Renal cortex interstitium (tissue), 11 donors: ENCODE data around the gene PCSK9. TPM values are rescaled to one million over a fixed set of nuclear protein-coding genes. Genes with fewer than 3 reads are reported as not detected.

Source experiments
- DNase-seq, 11 donors: peaks; one replicate each; pipeline ENCODE4 v3.0.0-alpha.2; 2013; ENCODE audit warnings: low read depth in 9 of 11, low spot score in 4 of 11; ENCODE audit errors: extremely low read depth in 1 of 11
- polyA plus RNA-seq, 3 donors: library from polyadenylated mRNA; unstranded; fragments of 120-200 nt; gene quantifications; one replicate each; pipeline ENCODE4 v1.2.1, GENCODE V29; 2013; ENCODE audit not compliant: insufficient read length in 3 of 3

Gene PCSK9
- polyA plus RNA-seq, 3 donors, result 1.4 to 2.1 (median 2.1) TPM

DNA sequence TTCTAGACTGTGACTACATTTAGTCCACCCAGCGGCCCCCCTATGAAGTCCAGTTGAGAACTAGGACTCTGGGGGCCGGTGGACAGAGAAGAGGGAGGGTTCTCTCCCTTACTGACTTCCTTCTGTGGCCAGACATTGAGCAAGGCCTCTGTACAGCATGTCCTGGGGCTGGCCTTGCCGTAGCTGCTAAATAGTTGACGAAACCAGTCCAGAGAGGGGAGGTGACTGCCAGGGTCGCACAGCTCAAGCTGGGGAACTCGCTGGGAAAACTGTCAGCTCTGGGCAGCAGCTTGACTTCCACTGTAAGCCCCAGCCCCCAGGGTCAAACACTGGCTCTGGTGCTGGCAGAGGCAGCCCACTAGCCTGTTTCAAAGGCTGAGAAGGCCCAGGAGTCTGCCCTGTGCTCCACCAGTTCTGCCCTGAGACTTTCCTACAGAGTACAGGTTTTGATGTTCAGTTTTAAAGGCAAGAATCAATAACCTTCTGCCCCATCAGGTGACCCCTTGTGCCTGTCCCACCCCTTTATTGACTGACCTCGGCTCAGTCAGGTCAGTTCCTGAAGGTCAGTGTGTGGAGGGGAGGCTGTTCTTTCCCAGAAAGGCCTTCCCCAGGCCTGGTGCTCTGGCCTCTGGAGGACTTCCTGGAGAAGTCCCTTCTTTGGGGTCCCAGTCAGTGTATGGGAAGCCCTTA lies 14.1 kb downstream of the PCSK9 start:
- no peak for DNase-seq

DNA sequence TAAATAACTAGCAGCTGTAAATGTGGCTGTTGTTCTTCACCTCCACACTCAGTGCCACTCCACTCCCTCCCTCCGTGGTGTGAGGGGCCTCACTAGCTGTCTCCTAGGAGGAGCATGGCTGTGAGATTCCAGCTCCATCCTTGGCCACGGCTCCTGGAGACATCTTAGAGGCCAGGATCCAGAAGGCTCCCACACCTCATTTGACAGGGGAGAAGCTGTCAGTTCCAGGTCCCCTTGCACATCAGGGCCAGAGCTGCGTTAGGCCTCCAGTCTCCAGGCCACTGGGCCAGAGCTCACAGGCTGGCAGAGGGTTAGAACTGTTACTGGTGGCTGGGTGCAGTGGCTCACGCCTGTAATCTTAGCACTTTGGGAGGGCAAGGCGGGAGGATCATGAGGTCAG lies 15.0 kb downstream of the PCSK9 start:
- DNase-seq, result no peak

GRCh38 chr1:55055084-55055882 lies 15.9 kb downstream of the PCSK9 start:
- DNase-seq, result no peak

- DNase-seq, result no peak
These were observed 16.7 kb downstream of the PCSK9 start for GRCh38 chr1:55055951-55056631.

GRCh38 chr1:55056632-55056992 lies 17.3 kb downstream of the PCSK9 start:
- no peak for DNase-seq

- no peak for DNase-seq
These were observed 18.1 kb downstream of the PCSK9 start for GRCh38 chr1:55057270-55057955.

- DNase-seq, result no peak
These were observed 18.6 kb downstream of the PCSK9 start for GRCh38 chr1:55057956-55058298.

- no peak for DNase-seq
These were observed 20.2 kb downstream of the PCSK9 start for GRCh38 chr1:55059302-55060132.

DNA sequence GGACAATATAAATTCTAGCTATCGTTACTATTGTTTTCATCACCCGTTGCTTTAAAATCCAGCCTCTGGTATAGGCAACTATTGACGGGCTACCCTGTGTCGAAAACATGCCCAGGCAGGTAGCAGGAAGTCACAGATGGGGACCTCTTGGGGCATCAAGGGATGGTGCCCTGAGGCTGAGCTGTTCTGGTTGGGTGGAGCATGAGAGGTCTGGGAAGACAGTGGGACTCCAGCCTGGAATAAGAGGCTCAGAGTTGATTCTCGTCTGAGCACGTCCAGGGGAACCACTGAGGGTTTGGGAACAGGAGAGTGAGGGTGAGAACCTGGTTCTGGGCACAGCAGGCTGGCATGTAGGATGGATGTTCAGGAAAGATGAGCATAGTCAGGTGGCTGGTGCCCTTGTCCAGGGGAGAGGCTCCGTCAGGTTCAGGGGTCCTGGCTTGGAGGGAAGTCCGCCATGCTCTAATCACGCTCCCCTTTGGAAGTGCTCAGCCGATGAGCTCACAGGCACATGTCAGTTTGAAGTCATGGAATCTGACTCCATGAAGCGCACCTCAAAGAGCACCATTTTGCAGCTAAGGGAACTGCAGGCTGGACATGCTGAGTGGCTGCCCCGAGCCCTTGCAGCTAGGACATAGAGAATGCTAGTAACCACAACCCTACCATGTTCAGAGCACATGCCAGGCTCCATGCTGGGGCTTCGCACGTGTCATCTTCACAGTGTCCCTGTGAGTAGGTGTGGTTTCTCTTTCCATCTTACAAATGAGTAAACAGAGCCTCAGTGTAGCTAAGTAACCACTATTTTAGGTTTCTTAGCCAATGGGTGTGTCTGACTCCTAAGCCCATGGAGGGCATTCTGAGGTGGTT lies 21.0 kb downstream of the PCSK9 start:
- no peak for DNase-seq

DNA sequence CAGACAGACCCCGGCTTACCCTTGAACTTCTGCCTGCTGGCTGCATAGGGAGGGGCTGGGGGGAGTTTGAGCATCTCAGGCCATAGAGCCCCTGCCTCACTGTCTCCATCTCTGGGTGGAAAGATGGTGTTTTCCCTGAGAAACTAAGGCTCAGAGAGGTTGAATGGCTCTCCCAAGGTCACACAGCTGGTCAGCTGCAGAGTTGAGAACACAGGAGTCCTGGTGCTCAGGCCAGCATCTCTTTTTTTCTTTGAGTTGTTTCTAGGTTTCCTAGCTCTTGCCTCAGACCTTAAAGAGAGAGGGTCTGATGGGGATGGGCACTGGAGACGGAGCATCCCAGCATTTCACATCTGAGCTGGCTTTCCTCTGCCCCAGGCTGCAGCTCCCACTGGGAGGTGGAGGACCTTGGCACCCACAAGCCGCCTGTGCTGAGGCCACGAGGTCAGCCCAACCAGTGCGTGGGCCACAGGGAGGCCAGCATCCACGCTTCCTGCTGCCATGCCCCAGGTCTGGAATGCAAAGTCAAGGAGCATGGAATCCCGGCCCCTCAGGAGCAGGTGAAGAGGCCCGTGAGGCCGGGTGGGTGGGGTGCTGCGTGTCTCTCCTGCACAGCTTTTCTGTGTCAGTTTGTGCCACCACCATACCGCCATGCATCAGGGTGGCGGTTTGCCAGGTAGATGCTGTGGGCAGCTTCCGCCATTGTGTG lies 21.8 kb downstream of the PCSK9 start:
- DNase-seq, result no peak

GRCh38 chr1:55061706-55062321 lies 22.5 kb downstream of the PCSK9 start:
- DNase-seq, result no peak

DNA sequence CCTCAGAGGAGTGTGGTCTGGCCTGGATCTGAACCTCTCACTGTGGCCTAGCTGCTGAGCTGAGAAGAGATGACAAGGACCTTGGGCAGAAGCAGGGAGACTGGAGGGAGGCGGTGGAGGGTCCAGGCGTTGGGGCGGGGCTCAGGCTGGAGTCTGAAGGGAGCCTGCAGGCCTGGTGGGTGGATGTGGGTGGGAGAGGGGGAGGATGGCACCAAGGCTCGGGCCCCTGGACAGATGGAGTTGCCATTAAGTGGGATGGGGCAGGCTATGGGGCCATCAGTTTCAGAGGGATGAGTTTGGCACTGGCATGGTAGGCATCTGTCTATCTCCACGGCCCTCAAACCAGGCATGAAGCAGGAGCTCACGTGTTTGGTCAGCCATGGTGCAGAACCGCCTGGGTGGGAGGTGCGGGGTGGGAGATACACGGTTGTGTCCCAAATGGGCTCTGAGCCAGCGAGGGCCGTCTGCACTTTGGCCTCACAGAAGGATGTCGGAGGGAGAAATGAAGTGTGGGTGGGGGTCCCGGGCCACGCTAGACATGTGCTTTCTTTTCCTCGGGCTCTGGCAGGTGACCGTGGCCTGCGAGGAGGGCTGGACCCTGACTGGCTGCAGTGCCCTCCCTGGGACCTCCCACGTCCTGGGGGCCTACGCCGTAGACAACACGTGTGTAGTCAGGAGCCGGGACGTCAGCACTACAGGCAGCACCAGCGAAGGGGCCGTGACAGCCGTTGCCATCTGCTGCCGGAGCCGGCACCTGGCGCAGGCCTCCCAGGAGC lies 23.6 kb downstream of the PCSK9 start:
- no peak for DNase-seq

DNA sequence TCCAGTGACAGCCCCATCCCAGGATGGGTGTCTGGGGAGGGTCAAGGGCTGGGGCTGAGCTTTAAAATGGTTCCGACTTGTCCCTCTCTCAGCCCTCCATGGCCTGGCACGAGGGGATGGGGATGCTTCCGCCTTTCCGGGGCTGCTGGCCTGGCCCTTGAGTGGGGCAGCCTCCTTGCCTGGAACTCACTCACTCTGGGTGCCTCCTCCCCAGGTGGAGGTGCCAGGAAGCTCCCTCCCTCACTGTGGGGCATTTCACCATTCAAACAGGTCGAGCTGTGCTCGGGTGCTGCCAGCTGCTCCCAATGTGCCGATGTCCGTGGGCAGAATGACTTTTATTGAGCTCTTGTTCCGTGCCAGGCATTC lies 24.2 kb downstream of the PCSK9 start:
- DNase-seq, result no peak

- DNase-seq, result no peak
These were observed 24.8 kb downstream of the PCSK9 start for GRCh38 chr1:55064071-55064581.

- no peak for DNase-seq
These were observed 25.5 kb downstream of the PCSK9 start for GRCh38 chr1:55064861-55065263.

DNA sequence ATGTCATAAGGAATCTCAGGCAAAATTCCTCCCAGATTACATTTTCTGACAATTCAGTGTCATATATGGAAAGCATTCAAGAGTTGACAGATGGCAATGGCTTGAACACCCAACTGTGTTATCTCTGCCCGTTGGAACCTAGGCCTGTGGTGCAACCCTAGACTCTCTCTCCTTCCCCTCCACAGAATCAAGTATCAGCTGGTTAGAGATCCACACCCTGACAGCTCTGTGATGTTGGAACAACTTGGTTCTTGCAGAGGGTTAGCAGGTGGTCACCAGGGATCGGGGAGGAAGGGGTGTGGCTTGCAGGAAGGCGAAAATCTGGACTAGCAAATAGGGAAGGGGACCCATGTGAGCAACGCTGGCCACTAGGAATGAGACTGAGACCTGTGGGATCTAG lies 26.3 kb downstream of the PCSK9 start:
- DNase-seq, result no peak
